Middle frontal gyrus (tissue), 1 donor: Measurements from ENCODE around the gene FOXS1.
A peak's percentile ranks its signal among the peaks of the same experiment; 100 is the strongest.

Source experiments
- DNase-seq: peaks from one replicate; pipeline ENCODE4 v3.0.0-alpha.2; 2015; ENCODE audit warnings: low spot score; ENCODE audit errors: extremely low spot score

The FOXS1 gene

DNA sequence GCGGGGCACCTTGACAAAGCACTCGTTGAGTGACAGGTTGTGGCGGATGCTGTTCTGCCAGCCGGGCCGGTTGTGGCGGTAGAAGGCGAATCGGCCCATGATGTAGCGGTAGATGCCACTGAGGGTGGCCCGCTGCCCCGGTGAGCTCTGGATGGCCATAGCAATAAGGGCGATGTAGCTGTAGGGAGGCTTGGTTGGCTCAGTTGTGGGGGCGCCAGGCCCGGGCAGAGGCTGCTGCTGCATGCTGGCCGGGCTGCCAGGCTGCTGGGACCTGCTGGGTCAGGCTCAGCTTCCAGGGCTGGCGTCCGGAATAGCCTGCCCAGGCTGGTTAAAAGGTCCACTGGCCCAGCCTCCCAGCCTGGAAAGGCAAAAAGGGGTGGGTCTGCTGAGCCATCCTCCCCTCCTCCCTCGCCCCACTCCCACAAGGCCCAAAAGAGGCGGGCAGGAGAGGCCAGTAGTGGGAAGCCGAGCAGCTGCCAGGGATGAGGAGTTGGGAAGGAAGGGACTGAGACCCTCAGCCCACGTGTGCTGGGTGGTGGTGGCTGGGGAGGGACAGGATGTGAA, at the start of gene FOXS1:
FOXS1 (minus strand) TSS at position 305 of the 564 bp plus-strand sequence; CDS start at position 243, 62 bp downstream.
- DNase-seq = no peak

DNA sequence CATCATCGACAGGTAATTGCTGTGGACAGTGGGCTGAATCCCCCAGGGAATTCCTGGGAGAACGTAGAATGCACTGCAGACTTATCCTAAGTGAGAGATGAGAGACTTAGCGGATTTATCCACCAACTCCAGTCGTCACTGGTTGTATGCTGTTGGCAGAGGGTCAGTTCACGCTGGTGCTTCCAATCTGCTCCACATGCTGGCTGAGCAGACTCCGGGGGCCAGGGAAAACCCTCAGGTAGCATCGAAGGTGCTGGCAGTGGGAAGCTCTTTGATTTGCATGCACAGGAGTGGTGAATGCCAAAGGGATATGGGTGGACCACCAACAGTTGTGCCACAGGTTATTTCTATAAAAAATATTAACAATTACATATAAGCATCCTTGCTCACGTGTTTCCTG, 45.2 kb upstream of the FOXS1 start:
- no peak for DNase-seq

DNA sequence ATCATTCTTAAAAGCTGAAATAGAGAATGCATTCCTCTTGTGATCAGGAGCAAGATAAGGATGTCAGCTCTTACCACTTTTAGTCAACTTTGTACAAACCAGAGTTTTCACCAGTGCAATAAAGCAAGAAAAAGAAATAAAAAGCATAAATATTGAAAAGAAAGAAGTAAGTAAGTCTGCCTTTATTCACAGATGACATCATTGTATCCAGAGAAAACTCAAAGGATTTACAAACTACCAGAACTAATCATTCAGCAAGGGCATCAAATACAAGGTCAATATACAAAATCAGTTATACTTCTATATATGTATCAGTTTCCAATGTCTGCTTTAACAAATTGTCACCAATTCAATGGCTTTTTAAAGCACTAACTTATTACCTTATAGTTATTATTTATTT, 38.4 kb upstream of the FOXS1 start:
- no peak for DNase-seq

DNA sequence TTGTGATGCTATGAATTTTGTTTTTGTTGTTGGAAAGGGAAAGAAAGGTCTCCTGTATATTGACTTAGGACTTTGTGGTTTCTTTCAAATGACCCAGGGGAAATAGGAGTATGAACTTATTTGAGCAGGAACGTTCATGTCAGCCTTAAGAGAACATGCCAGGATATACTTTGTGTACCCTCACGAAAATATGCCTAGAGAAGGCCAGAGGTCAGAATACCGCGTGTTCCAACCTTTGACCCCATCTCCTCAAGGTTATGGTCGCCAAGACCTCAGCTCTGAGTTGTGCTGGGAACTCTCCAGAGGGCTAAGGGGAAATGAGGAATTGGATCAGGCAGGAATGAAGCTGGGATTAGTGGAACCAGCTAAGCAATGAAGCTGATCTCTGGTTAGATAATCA, 36.5 kb upstream of the FOXS1 start:
- DNase-seq = no peak

DNA sequence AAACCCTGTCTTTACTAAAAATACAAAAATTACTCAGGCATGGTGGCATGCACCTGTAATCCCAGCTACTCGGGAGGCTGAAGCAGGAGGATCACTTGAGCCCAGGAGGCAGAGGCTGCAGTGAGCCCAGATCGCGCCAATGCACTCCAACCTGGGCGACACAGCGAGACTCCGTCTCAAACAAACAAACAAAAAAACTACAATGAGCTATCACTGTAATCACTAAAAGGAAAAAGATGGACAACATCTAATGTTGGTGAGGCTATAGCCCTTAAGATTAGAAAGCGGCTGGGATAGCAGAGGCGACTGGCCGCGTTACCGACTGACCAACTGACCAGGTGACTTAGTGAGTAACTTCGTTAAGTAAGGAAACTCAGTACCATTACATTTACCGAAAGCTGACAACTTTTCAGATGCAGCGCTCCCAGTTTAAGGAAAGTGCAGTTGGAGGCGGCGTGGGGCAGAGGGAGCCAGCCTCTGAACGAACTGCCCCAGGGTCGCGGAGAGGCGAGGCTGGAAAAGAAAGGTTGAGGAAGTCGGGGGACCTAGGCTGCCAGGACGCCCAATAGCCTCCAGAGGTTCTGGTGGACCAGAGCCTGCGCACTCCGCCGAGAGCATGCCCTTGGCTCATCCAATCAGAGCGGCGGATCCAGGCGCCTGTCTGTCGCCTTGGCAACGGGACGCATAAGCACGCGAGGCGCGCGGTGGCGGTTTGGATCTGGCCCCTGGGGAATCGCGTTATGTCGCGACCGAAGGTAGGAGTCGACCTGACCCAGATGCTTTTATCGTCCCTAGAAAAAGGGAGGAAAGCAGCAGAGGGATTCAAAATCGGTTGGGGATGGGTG, 34.0 kb upstream of the FOXS1 start:
- peak; percentile 90 for DNase-seq

DNA sequence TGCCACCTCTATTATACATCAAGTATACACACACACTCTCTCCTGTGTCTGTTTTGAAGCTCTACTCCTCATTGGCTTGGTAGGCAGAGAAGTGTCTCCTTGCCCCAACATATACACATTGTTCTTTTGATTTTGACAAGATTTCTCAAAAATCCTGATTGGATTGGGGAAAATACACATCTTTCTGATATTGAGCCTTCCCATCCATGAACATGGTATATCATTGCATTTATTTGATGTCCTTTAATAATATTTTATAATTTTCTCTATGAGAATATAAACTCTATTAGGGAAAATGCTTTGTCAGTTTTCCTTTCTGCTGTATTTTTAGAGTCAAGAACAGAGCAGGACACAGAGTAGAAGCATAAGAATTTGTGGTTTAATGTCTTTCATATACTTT, 32.3 kb upstream of the FOXS1 start:
- DNase-seq = no peak

DNA sequence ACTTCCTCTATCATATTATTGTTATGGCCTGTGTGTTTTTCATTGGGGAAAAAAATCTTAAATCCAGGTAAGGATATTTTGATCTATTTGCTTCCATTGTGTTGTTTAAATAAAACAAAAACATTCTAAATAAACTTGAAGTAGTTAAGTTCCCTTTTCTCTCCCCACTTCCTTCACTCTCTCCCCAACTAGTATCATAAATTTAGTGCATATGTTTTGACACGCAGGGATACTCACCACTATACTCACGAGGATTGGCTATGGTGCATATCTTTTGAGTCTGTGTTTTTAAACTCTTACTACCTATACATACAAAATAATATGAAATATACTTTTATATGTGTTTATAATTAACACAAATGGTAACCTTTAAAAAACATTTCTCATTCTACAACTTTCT, 30.3 kb upstream of the FOXS1 start:
- no peak for DNase-seq

DNA sequence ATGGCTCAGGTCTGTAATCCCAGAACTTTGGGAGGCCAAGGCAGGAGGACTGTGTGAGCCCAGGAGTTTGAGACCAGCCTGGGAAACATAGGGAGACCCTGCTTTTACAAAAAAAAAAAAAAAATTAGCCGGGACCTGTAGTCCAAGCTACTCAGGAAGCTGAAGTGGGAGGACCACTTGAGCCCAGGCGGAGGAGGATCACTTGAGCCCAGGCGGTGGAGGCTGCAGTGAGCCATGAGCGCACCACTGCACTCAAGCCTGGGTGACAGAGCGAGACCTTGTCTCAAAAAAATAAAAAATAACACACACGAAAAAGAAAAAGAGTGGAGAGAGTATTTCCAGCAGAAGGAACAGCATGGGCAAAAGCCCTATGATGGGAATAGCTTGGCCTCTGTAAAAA, 27.0 kb upstream of the FOXS1 start:
- DNase-seq = no peak

DNA sequence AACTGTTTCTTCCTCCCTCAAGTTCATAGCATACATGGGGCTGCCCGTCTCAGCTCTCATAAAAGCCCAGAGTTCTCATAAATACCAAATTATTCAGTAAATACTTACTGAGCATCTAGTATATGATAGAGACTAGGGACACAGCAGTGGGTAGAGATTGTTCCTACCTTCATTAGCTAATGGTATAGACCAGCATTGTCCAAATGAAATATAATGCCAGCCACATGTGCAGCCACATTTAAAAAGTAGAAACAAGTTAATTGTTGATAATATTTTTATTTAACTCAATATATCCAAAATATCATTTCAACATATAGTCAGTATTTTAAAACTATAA, 26.2 kb upstream of the FOXS1 start:
- DNase-seq = no peak

DNA sequence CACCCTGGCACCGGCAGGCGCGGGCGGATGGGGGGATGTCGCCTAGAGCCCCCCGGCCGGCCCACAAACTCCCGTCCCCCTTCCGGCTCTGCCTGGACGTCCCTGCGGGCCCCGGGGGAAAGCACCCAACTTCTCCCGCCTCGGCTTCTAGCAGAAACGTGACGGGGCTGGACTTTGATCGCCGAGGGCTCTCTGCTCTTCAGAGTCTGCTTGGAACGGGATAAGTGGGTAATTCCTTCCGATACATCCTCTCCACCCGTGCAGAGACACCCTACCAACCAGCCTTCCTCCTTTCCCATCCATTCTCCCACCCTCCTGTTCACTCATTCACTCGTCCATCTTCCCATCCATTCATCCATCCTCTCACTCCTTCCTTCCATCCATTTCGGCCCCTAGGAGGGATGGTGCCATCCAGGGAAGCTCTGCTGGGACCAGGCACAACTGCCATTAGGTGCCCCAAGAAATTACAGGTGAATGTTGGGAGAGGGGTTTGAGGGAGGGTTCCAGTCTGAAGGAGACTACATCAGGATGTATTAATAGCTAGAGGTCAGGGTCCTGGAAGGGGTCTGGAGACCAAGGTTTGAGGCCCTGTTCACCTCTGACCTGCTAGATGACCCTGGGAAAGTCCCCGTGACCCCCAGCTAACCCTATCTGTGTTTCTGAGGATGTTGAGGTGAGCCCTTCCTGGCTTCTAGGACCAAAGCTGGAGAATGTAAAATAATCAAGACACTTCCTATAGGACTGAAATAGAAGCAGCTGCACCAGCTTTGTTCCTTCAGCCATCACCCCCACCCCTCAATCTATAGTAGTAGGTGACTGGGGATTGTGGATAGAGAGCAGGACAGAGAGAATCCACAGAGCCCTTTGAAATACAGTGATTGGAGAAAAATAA, 25.6 kb upstream of the FOXS1 start:
- no peak for DNase-seq

DNA sequence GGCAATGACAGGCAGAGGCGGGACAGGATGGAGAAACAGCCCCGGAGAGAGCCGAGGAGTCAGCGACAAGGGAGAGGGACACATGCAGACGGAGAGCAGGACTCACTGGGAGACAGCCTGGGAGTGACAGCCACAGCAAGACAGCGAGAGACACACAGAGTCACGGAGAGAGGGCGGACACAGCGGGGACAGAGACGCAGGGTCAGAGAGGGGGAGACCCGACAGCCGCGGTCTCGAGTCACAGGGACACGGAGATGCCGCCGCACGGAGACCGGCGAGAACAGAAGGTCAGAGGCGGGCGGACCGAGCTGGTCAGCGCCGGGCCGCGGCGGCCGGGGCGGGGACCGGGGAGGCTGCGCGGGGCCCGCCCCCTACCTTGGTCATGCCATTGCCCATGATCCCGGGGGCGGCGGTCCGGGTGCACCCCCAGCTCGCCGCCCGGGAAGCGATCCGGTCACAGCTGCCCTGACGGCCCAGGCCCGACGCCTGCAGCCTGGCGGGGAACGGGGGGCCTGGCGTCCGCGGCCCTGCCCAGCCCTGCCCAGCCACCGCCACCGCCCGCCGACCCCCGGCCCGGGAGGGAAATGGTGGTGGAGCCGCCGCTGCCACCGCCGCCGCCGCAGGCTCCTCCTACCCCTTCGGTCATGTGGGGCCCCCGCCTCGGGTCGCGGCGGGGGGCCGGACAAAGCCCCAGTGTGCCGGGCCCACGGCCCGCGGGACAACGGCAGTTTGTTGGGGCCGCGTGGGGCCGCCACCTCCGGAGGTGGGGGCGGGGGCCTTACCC, 24.7 kb upstream of the FOXS1 start, which contains the start of the genes DUSP15 and TTLL9:
DUSP15 (minus strand) TSS at position 586 of the 784 bp plus-strand sequence; CDS start at position 396, 190 bp downstream.
TTLL9 (plus strand) TSS at position 693 of the 784 bp plus-strand sequence. CDS start 493 bp downstream, outside the sequence.
- peak; percentile 20 for DNase-seq

DNA sequence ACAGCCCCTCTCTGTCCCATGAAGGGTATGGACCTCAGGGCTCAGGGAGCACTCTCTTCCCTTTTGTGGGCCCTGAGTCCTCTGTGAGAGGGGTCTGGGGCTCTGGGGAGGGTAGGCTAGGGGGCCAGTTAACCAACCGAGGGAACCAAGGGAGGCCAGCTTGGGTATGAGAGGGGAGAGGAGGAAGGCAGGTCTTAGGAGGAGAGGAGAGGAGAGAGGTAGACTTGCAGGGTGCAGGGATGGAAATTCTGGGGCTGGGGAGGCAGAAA, 24.2 kb upstream of the FOXS1 start:
- no peak for DNase-seq

DNA sequence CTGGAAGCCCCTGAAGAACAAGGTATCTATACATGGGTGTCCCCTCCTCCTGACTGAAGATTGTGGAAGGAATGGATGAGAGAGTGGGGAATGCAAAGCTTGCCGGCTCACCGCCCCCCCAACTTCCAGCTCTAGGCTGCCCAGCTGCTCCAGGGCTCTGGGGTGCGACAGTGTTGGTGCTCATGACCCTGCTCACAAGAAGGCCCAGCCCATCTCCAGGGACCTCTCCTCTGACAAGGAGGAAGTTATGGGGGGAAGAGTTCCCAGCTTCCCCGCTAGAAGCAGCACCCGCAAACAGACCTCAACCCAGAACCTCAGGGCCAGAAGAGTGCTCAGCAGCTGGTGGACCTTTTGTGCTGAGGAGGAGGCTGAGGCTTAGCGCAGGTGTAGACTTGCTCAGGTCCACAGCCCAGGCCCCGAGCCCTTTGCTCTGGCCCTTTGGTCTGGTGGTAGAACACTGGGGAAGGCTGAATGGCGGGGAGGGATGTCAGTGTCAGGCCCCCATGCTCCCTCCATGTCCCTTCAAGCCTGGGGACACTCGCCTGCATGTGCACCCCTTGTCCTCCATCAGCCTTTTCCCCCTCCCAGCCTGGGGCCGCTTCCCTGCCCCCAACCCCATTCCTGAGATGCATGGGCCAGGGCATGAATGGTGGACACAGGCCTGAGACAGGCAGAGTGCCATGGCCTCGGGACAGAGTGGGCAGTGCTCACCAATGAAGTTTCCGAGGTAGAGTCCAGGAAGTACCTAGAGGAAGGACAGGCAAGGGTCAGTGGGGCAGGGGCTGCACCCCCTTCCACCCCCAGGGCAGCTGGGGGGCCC, 23.7 kb upstream of the FOXS1 start:
- DNase-seq = no peak

DNA sequence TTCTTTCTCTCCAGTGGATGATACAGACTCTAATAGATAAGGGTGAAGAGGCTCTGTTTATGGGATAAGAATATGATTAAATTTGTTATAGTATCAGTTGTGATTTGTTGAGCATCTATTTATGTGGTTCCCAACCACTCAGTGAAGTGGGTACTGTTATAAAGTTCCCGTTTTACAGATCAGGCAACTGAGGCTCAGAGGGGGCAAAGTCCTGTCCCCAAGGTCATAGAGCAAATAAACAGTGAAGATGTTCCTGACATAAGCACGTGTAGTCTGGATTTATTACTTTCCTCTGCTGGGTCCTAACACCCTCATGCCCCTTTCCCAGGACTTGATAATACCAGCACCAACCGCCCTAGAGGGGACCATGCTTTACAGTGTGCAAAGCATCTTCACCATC, 20.8 kb upstream of the FOXS1 start:
- DNase-seq = no peak

DNA sequence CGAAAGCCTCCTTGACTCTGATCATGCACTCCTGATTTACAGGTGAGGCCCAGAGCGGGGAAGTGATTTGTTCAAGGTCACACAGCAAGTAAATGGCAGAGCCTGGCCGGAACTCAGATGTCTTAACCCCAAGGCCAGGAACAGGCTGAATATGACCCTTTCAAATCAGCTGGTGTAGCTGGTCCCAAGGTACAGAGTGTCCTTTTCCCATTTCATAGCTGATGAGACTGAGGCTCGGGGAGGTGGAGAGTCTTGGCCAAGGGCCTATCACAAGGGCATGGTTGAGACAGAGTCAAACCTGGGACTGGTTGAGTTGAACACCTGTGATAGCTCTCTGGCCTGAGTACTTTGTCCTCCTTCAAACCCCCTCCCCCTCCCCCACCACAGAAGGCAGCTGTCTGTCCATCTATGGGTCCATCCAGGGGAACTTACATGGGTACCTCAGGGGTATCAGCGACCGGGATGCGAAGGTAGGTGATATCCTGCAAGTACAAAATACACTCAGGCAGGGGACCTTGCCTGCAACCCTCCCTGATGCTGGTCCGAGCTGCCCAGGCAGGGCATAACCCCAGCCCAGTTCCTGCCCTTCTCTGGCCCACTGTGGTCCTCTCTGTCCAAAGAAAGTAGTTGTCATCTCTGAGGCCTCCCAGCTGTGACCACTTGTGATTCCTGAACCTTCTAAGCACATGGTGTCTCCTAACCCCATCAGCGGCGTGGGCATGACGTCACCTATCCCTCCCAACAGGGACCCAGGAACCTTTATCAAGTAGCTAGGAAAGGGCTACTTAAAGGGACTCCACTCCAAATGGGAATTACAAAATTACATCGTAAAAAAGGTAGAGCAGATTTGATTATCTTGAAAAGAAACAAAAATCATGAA, 19.4 kb upstream of the FOXS1 start:
- DNase-seq = no peak

DNA sequence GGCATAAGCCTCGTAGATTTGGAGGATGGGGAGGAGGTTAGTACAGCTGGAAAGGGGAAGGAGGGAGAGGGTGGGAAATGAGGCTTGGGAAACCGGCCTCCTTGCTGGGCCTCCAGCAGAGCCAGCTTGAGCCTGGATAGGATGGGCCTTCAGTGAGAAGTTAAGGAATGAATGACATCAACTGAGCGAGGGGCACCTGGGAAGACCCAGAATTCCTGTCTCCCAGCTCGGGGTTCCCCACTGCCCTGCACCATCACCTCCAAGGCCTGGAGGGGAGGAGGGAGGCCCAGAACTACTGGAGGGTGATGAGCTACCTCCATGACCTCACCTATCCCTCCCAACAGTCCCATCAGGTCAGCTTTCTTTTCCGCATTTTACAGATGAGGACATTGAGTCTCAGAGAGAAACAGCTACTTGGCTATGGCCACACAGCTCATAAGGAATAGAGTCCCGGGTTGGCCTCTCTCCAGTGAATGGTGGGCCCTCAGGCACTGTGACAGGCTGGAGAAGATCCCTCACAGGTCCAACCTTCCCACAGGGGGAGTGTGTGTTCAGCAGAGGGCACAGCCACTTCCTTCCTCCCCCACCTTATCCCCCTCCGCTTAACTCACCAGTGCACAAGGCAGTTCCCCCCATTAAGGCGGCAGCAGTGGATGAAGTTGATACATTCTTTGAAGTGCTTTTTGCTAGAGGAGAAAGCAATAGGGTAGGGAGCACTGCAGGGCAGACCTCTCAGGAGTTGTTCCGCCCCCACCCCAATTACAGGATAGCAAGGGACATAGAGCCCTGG, 18.1 kb upstream of the FOXS1 start:
- DNase-seq = no peak

DNA sequence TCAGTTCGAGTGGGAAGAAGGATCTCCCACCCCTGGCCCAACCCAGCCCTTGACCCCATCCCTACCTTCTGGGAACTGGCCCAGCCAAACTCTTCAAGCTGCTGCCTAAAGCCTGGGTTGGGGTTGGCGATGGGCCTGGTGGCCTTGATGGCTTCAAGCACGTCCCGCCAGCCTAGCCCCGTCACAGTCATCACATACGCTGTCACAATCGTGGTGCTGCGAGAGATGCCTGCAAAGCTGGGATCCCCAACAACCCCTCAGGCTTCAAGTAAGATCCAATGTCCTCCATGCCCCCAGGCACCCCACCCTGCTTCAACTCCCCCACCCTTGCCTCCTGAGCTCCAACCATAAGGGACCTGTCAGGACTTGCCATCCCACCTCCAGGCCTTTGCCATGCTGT, 17.1 kb upstream of the FOXS1 start:
- DNase-seq = no peak

DNA sequence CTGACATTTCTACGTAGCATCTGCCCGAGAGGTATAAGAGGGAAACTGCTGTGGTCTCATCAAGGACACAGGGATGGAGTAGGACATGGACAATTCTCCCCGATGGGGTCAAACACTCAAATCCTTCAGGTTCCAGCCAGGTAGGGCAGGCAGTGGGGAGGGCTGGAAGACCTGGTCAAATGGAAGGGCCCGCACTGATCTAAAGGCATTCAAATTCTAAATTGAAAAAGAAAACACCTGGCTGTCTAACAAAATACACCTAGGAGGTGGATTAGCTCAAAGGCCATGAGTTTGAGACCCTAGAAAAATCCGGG, 16.7 kb upstream of the FOXS1 start:
- DNase-seq = no peak
